GM12891 (cell line): Measurements from ENCODE around the gene SMIM44.

Experiments
- PAX5 ChIP-seq: IDR thresholded peaks from 2 replicates; pipeline ENCODE4 v1.6.1; 2011; ENCODE audit warnings: low read length, moderate library complexity, mild to moderate bottlenecking; ENCODE audit not compliant: insufficient read depth, severe bottlenecking
- POLR2A ChIP-seq: IDR thresholded peaks from 2 replicates; pipeline ENCODE4 v1.6.1; 2011; ENCODE audit warnings: low read depth, low read length, control low read depth
- POLR2AphosphoS5 ChIP-seq: IDR thresholded peaks from 2 replicates; pipeline ENCODE4 v1.6.1; 2011; ENCODE audit warnings: low read depth, low read length, control low read depth
- SPI1 ChIP-seq: IDR thresholded peaks from 2 replicates; pipeline ENCODE4 v1.6.1; 2011; ENCODE audit warnings: low read depth, low read length, control low read depth
- TAF1 ChIP-seq: IDR thresholded peaks from 2 replicates; pipeline ENCODE4 v1.6.1; 2011; ENCODE audit warnings: low read depth, low read length, control low read depth

DNA sequence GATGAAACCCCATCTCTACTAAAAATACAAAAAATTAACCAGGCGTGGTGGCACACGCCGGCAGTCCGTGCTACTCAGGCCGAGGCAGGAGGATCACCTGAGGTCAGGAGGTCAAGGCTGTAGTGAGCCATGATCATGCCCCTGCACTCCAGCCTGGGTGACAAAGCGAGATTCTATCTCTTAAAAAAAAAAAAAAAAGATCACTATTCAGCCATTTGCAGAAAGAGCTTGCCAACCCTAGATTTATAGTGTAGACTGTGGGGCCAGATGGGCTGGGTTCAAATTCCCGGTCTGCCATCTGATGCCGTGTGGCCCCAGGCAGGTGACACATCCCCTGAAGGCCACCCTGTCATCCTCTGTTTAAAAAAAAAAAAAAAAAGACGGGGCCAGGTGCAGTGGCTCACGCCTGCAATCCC, 31.8 kb downstream of the SMIM44 start:
- TF ChIP-seq POLR2A (no peak), TAF1 (no peak), POLR2AphosphoS5 (no peak), PAX5 (no peak), SPI1 (no peak)
